HEK293 (cell line): ENCODE data around the gene HPD.

ENCODE experiments used
- INSM2 ChIP-seq: fragments of 450-650 bp; formaldehyde crosslinking; IDR thresholded peaks from 2 replicates; pipeline ENCODE4 v1.5.1; 2016; ENCODE audit warnings: missing biosample characterization, missing genetic modification characterization
- OSR2 ChIP-seq: fragments of 450-650 bp; formaldehyde crosslinking; IDR thresholded peaks from 2 replicates; pipeline ENCODE4 v1.5.1; 2016; ENCODE audit warnings: missing biosample characterization, missing genetic modification characterization
- PRDM2 ChIP-seq: fragments of 450-650 bp; formaldehyde crosslinking; IDR thresholded peaks from 2 replicates; pipeline ENCODE4 v1.5.1; 2016; ENCODE audit warnings: missing biosample characterization, missing genetic modification characterization, borderline replicate concordance
- SALL2 ChIP-seq: fragments of 450-650 bp; formaldehyde crosslinking; IDR thresholded peaks from 2 replicates; pipeline ENCODE4 v1.5.0; 2017; ENCODE audit warnings: missing biosample characterization, mild to moderate bottlenecking, missing genetic modification characterization, borderline replicate concordance
- SETDB1 ChIP-seq: IDR thresholded peaks from one replicate; pipeline ENCODE4 v1.6.1; 2017; ENCODE audit warnings: mild to moderate bottlenecking, low read length, moderate library complexity, mixed read lengths; ENCODE audit not compliant: insufficient read length
- TCF7L2 ChIP-seq: IDR thresholded peaks from 2 replicates; pipeline ENCODE4 v1.6.1; 2011; ENCODE audit warnings: low read depth, mild to moderate bottlenecking, inconsistent platforms, low read length, moderate library complexity, borderline replicate concordance
- ZBTB20 ChIP-seq: fragments of 450-650 bp; formaldehyde crosslinking; IDR thresholded peaks from 2 replicates; pipeline ENCODE4 v1.5.1; 2016; ENCODE audit warnings: missing biosample characterization, missing genetic modification characterization
- ZBTB49 ChIP-seq: fragments of 450-650 bp; formaldehyde crosslinking; IDR thresholded peaks from 2 replicates; pipeline ENCODE4 v1.5.1; 2016; ENCODE audit warnings: missing biosample characterization, missing genetic modification characterization, low read depth
- ZFP69B ChIP-seq: fragments of 450-650 bp; formaldehyde crosslinking; IDR thresholded peaks from 2 replicates; pipeline ENCODE4 v1.5.1; 2016; ENCODE audit warnings: missing biosample characterization, missing genetic modification characterization
- ZNF121 ChIP-seq: fragments of 450-650 bp; formaldehyde crosslinking; IDR thresholded peaks from 2 replicates; pipeline ENCODE4 v1.5.1; 2016; ENCODE audit warnings: missing biosample characterization, missing genetic modification characterization
- ZNF146 ChIP-seq: fragments of 450-650 bp; formaldehyde crosslinking; IDR thresholded peaks from 2 replicates; pipeline ENCODE4 v1.5.1; 2016; ENCODE audit warnings: missing biosample characterization, missing genetic modification characterization
- ZNF169 ChIP-seq: fragments of 450-650 bp; formaldehyde crosslinking; IDR thresholded peaks from 2 replicates; pipeline ENCODE4 v1.5.1; 2016; ENCODE audit warnings: missing biosample characterization, missing genetic modification characterization
- ZNF223 ChIP-seq: fragments of 450-650 bp; formaldehyde crosslinking; IDR thresholded peaks from 2 replicates; pipeline ENCODE4 v1.5.1; 2016; ENCODE audit warnings: missing biosample characterization, missing genetic modification characterization
- ZNF23 ChIP-seq: fragments of 450-650 bp; formaldehyde crosslinking; IDR thresholded peaks from 2 replicates; pipeline ENCODE4 v1.5.1; 2016; ENCODE audit warnings: missing biosample characterization, missing genetic modification characterization, borderline replicate concordance
- ZNF239 ChIP-seq: fragments of 450-650 bp; formaldehyde crosslinking; IDR thresholded peaks from 2 replicates; pipeline ENCODE4 v1.5.1; 2016; ENCODE audit warnings: missing biosample characterization, missing genetic modification characterization
- ZNF292 ChIP-seq: fragments of 450-650 bp; formaldehyde crosslinking; IDR thresholded peaks from 2 replicates; pipeline ENCODE4 v1.5.1; 2016; ENCODE audit warnings: low read depth, missing biosample characterization, missing genetic modification characterization, borderline replicate concordance
- ZNF341 ChIP-seq: fragments of 450-650 bp; formaldehyde crosslinking; IDR thresholded peaks from 2 replicates; pipeline ENCODE4; 2016; ENCODE audit warnings: low read depth, missing biosample characterization, missing genetic modification characterization
- ZNF391 ChIP-seq: fragments of 450-650 bp; formaldehyde crosslinking; IDR thresholded peaks from 2 replicates; pipeline ENCODE4 v1.5.1; 2016; ENCODE audit warnings: low read depth, missing biosample characterization, missing genetic modification characterization, borderline replicate concordance
- ZNF433 ChIP-seq: fragments of 450-650 bp; formaldehyde crosslinking; IDR thresholded peaks from 2 replicates; pipeline ENCODE4 v1.5.1; 2016; ENCODE audit warnings: missing biosample characterization, missing genetic modification characterization, low read depth
- ZNF513 ChIP-seq: fragments of 450-650 bp; IDR thresholded peaks from 2 replicates; pipeline ENCODE4 v1.5.1; 2018; ENCODE audit warnings: missing biosample characterization, missing genetic modification characterization
- ZNF530 ChIP-seq: fragments of 450-650 bp; formaldehyde crosslinking; IDR thresholded peaks from 2 replicates; pipeline ENCODE4 v1.5.1; 2016; ENCODE audit warnings: low read depth, missing biosample characterization, missing genetic modification characterization
- ZNF544 ChIP-seq: fragments of 450-650 bp; formaldehyde crosslinking; IDR thresholded peaks from 2 replicates; pipeline ENCODE4 v1.5.0; 2017; ENCODE audit warnings: missing biosample characterization, missing genetic modification characterization
- ZNF561 ChIP-seq: fragments of 450-650 bp; IDR thresholded peaks from 2 replicates; pipeline ENCODE4 v1.5.1; 2018; ENCODE audit warnings: missing biosample characterization, missing genetic modification characterization, borderline replicate concordance
- ZNF621 ChIP-seq: fragments of 450-650 bp; formaldehyde crosslinking; IDR thresholded peaks from 2 replicates; pipeline ENCODE4 v1.5.1; 2017; ENCODE audit warnings: missing biosample characterization, missing genetic modification characterization
- ZNF624 ChIP-seq: fragments of 450-650 bp; formaldehyde crosslinking; IDR thresholded peaks from 2 replicates; pipeline ENCODE4 v1.5.1; 2017; ENCODE audit warnings: missing biosample characterization, missing genetic modification characterization
- ZNF701 ChIP-seq: fragments of 450-650 bp; formaldehyde crosslinking; IDR thresholded peaks from 2 replicates; pipeline ENCODE4 v1.5.1; 2016; ENCODE audit warnings: missing biosample characterization, missing genetic modification characterization
- ZNF704 ChIP-seq: fragments of 450-650 bp; formaldehyde crosslinking; IDR thresholded peaks from 2 replicates; pipeline ENCODE4 v1.5.1; 2016; ENCODE audit warnings: missing biosample characterization, missing genetic modification characterization

The HPD gene

GRCh38 chr12:121800694-121801594 lies 57.7 kb downstream of the HPD start (continued):
- TF ChIP-seq PRDM2 (tag by site-specific recombination) (no peak), ZBTB49 (tag by site-specific recombination) (no peak), SETDB1 (no peak), OSR2 (tag by site-specific recombination) (no peak), ZFP69B (tag by site-specific recombination) (peak; percentile 65), ZNF223 (tag by site-specific recombination) (no peak), ZNF121 (no peak), ZNF621 (tag by site-specific recombination) (no peak), ZNF704 (tag by site-specific recombination) (no peak), ZNF341 (tag by site-specific recombination) (peak; percentile 67), ZNF513 (tag by site-specific recombination) (peak; percentile 8; the same call in 1 of the 2 replicates), ZNF530 (tag by site-specific recombination) (no peak), ZNF544 (tag by site-specific recombination) (no peak), ZBTB20 (tag by site-specific recombination) (peak; percentile 65), SALL2 (tag by site-specific recombination) (no peak), ZNF624 (tag by site-specific recombination) (no peak), ZNF391 (tag by site-specific recombination) (no peak), ZNF561 (tag by site-specific recombination) (0 out of 2 replicates have a peak, but pooled peaks have one; percentile 12), ZNF169 (tag by site-specific recombination) (no peak), INSM2 (tag by site-specific recombination) (no peak), ZNF292 (tag by site-specific recombination) (no peak), ZNF433 (tag by site-specific recombination) (no peak), TCF7L2 (no peak), ZNF239 (no peak), ZNF146 (tag by site-specific recombination) (no peak), ZNF23 (tag by site-specific recombination) (no peak), ZNF701 (tag by site-specific recombination) (no peak)
